ENCODE results near the gene ARMC2. TPM values are rescaled to one million over a fixed set of nuclear protein-coding genes. Genes with fewer than 3 reads are reported as not detected.
A peak's percentile ranks its signal among the peaks of the same experiment; 100 is the strongest.

The ARMC2 gene
- total RNA-seq, 1 donor from 2014 or later = 11.5 TPM

- no peak for DNase-seq
- intact Hi-C loops (cut with micrococcal nuclease) = no loop called here
- no peak for ATAC-seq
Measured at GRCh38 chr6:108942556-108943492, 94.6 kb downstream of the ARMC2 start.

DNA sequence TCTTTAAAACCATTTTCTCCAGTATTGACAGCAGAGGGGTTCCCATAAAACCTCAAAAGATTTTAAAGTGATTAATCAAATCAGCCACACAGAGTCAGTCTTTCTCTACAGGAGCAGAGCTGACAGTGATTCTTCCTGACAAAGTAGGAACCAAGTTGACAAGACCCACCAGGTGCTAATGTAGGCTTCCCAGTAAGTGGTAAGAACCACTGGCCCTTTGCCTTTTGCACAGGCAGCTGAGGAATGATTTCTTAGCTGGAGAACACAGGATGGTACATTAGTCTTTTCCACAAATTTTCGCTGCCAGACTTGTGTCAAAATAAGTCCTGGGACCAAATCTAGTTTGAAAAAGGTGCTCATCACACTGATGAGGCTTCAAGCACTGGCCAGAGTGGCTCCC, 95.8 kb downstream of the ARMC2 start:
- intact Hi-C loops (cut with micrococcal nuclease) = no loop called here

DNA sequence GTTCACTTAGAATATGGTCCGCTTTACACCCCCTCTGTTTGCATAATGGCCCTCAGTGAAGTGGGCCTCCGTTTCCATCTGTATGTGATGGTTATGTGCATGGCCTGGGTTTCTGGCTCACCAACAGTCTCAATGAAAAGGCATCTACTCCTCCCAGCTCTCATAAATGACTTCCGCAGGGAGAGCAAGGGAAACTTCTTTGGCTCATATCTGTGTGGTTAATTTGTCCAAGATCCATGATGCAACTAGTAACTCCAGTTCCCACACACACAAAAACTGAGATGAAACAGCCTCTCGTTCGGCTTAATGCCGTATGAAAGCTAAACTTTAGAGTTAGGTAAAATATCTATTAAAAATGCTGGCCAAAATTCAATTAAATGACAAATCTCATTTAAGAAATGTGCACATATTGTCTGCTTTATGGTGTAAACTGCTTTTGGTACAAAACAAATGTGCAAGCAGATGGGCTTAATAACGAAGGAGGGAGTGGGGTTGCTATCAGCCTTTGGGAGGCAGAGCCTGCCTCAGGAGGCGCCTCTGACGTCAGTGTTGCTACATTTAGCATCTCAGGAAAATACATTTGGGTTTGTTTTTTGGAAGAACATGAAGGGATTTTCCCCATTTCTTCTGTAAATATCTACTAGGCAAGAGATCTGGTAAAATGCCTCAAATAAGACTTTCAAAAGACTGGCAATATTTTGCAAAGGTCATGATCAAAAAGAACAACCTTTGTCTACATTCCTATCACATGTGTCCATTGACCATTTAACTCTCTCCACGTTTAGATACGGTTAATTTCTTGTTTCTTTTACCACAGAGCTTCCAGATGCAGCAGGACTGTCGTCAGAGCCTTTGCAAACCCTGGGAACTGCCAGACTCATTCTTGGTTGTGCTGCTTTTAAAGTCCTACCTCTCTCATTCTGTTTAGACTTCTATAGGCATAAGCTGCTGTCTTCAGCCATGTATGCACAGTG, 96.8 kb downstream of the ARMC2 start:
- ATAC-seq (peak; percentile 64), DNase-seq (peak; percentile 76)
- intact Hi-C loops (cut with micrococcal nuclease) = no loop called here

More for the DNA sequence above, 95.8 kb downstream of the ARMC2 start:
- no peak for ATAC-seq
- DNase-seq = no peak

DNA sequence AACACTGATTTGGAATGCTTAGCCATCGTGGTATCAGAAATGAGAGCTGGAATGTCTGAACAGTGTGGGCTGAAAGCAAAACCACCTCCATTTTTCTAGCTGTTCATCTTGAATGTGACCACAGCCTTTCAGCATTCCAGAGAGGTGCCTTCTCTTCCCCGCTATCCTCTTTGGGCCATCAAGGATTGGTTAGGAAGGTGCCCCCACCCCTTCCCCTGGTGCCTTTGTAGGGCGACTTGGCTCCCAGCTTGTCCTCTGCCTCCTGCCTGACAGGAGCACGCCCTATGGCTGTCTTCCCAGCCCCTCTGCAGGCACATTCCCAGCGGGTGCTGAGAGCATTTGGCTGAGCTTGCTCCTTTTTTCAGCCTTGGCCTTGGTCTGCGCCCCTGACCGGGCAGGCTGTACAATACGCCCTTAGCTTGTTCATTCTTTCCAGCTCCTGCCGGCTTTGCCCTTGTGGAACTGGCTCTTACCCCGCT, 97.5 kb downstream of the ARMC2 start:
- intact Hi-C loops (cut with micrococcal nuclease) = no loop called here
- peak; percentile 88 for ATAC-seq
- DNase-seq = peak; percentile 94

DNA sequence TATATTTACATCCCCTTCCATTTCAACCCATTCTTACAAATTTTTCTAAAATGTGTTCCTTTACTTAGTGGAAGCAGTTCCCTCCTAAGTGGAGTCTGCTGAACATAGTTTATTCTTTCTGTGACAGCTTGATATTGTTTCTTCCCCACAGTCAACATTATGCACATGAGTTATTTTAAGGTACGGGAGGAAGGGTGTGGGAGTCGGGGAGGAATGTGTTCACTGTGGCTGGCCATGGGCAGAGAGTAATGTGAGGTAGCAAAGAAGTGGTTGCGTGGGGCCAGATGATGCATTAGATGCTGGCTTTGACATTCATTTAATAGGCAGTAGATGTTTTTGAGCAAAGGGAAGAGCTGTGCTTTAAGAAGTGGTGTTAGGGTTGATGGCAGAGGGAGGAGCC, 98.5 kb downstream of the ARMC2 start:
- DNase-seq = no peak
- peak; percentile 52 for ATAC-seq
- intact Hi-C loops (cut with micrococcal nuclease) = no loop called here

DNA sequence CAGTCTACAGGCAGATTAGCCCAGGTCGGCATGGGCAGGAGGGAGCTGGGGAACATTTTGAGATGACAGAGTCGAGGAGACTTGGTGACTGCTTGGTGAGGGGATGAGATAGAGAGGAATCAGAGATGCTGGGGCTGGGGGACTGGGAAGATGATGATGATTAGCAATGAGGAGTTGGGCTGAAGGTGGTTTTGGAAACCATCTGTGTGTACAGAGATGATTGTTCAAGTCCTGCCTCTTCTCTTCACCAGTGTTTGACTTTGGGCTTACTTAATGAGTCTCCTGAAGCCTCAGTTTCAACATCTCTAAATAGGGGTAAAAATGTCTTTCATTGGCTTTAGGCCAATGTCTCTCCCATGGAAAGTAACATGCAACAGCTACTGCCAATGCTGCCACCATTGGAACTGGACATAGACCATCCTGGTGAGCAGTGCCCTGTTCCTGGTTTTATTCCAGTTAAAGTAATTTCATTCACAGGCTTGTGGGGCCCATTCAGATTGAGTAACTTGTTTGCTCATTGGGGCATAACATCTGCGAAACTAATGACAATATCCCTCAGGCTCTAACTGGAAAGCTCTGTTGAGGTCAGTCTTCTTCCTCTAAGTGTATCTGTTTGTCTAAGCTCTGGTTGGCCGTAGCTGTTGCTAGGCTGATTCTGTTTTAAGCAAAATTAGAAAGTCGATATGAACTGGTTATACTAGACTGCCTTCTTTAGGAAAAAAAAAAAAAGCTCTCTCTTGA, 99.1 kb downstream of the ARMC2 start:
- peak; percentile 29 for ATAC-seq

DNA sequence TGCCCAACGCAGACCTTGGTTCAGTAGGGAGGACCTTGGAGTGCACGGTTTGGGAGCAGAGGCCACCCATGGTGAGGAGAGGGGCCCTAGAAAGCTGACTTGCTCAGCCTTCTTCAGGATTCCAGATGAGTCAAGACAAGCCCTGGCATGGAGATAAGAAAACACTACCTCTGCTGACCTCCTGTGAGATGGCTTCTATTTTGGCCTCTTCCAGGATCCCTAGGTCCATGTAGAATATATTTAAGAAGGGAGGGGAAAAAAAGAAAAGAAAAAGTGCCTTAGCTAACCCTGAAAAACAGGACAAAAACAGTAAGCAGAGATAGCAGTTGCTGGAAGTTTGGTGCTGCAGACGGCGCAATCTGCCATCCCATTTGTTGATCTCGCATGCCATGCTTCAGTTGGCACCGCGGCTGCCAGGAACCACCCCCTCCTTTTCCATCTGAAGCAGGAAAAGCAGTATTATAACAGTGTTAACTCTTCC, 100.0 kb downstream of the ARMC2 start:
- ATAC-seq (no peak), DNase-seq (peak; percentile 66)
- intact Hi-C loops (cut with micrococcal nuclease) = no loop called here

More for the DNA sequence above, 99.1 kb downstream of the ARMC2 start:
- no peak for DNase-seq
- intact Hi-C loops (cut with micrococcal nuclease) = no loop called here

GRCh38 chr6:108951351-108951953, 103.2 kb downstream of the ARMC2 start:
- ATAC-seq = no peak
- DNase-seq = no peak
- intact Hi-C loops (cut with micrococcal nuclease) = no loop called here

DNA sequence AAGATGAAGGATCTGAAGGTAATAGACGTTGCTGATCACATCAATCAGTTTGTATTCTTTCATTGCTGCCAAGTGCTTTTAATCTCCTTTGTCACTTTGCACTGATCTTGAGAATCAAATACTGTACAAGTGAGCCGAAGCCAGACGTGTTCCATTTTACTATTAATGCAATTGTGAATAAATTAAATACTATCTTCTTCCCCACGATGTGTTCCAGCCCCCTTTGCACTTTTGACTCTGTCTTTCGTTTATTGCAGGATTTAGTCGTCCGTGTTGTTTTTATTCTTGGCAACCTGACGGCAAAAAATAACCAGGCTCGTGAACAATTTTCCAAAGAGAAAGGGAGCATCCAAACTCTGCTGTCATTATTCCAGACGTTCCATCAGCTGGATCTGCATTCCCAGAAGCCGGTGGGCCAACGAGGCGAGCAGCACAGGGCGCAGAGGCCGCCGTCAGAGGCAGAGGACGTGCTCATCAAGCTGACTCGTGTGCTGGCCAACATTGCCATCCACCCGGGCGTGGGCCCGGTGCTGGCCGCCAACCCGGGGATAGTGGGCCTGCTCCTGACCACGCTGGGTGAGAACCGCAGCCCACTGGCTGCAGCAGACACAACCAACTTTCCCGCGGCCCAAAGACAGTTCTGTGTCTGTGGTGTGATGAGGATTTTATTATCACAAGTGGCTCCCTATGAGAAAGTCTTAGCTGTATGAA, 104.7 kb downstream of the ARMC2 start:
- intact Hi-C loops (cut with micrococcal nuclease) = no loop called here
- ATAC-seq (peak; percentile 9), DNase-seq (no peak)

GRCh38 chr6:108953681-108954080, 105.5 kb downstream of the ARMC2 start:
- DNase-seq (no peak), ATAC-seq (no peak)
- intact Hi-C loops (cut with micrococcal nuclease) = no loop called here

DNA sequence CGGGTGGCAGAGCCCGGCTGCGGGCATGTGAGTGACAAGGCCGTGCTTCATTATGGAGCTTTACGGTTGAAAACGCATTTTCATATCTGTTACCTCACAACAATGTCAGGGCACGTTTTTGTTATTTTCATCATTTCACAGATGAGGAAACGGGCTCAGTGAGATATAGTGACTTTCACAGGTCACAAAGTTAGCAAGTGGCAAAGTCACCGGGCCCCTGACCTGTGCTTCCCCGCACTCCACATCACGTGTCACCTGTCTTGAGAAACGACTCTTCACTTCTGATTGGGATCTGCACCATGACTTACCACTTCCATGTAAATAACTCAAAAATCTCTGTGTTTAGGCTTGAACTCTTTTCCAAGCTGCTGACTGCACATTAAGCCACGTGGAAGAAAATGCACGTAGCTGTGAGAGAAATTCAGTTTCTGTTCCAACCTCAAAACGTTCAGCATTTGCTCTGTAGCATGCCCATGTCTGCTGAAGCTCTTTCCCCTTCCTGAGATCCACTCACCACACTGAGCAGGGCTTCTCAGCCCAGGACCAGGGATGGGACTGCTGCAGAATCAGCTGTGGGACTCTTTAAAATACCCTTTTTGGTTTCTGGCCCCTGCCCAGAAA, 107.2 kb downstream of the ARMC2 start:
- intact Hi-C loops (cut with micrococcal nuclease) = no loop called here
- DNase-seq (no peak), ATAC-seq (no peak)

DNA sequence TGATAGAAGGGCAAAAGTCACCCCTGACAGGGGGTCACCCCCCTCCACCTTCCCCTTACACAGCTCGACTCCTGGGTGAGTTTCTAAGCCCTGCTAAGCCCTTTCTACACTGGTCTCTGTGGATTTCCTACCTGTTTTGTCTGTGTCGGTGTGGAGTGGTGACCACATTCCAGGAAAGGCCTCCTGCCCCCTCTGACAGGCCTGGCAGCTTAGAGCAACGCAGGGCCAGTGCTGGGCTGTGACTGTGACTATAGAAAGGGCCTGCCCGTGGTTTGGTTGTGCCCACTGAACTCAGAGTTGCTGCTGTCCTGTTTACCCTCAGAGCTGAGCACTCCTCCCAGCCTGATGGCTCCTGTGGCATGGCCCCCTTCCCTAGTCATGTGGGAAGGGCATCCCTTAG, 109.0 kb downstream of the ARMC2 start:
- DNase-seq (no peak), ATAC-seq (no peak)
- intact Hi-C loops (cut with micrococcal nuclease) = no loop called here

DNA sequence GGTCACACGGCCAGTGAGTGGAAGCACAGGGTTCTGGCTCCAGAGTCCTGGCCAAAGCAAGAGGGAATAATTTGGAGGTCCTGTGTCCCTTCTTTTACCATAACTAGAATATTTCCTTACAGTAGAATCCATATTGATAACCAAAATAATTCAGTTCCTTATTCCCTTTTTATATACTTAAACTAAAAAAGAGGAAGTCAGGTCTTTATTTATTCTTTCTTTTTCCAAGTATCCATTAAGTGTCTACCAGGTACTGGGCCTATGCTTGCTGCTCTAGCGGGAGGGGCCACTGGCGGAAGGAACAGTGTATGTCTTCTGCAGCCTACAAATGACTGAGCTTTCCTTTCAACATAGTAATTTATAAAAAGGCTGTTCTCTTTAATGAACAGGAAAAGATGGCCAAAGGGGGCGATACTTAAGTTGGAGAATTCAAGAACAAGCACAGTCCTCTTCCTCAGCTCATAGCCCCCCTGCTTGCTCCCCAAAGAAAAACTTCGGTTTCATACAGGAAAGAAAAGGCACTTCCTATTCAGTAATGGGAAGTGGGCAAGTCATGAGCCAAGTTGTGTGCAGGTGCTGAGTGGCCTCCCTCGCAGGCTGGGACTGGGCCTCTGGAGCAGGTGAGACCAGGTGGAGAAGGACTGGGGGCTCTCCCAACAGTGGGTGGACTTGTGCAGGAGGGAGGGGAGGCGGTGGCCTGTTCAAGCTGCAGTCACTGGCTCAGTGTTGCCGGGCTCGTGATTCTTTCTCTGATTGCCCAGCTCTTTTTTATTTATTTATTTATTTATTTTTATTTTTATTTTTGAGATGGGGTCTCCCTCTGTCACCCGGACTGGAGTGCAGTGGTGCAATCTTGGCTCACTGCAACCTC, 110.9 kb downstream of the ARMC2 start:
- DNase-seq (no peak), ATAC-seq (peak; percentile 23)
- intact Hi-C loops (cut with micrococcal nuclease) = no loop called here

GRCh38 chr6:108959972-108960582, 111.9 kb downstream of the ARMC2 start:
- no peak for ATAC-seq
- intact Hi-C loops (cut with micrococcal nuclease) = no loop called here
- DNase-seq = no peak

DNA sequence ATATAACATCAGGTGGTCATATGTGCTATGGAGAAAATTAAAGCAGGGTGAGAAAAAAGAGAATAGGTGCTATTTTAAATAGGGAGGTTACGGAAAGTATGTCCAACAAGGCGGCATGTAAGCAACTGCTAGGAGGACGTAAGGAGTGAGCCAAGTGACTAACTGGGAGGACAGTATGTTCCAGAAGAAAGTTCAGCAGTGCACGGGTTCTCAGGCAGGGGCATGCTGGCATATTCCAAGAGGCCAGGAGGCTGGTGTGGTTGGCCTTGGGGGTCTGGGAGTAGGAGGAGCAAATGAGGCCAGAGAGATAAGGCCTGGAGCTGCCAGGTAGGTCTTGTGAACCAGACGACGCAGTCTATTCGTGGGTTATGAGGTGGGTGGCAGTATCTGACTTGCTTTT, 112.4 kb downstream of the ARMC2 start:
- DNase-seq (no peak), ATAC-seq (no peak)
- intact Hi-C loops (cut with micrococcal nuclease) = no loop called here

DNA sequence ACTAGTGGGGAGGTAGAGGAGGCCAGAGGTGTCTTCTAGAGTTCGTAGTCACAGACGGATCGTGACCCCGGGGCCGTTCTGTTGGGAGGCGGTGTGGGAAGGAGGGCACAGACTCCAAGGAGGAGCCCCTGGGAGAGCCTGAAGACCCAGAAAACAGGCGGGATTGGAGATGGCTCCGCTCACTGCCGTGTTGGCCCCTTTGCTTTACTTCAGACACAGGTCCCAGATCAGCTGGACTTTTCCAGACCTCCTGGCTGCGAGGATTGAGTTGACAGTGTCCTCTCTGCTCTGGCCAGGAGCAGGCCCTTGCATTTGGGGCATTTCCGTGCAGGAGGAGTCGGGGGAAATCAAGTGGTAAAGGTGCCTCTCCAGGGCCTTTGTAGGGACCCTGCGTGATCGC, 112.9 kb downstream of the ARMC2 start:
- ATAC-seq (no peak), DNase-seq (no peak)
- intact Hi-C loops (cut with micrococcal nuclease) = no loop called here

Measured in left ventricle myocardium superior (tissue), 1 donor.